SK-N-SH (cell line): ENCODE results near the gene ZAP70. TPM values are rescaled to one million over a fixed set of nuclear protein-coding genes. Genes with fewer than 3 reads are reported as not detected.

Source experiments
- CTCF ChIA-PET: fragments of 300-600, 350-600 bp; formaldehyde crosslinking; extraction: SDS; loops from one replicate; lab custom pipeline; 2021; lab: Yijun Ruan, JAX
- POLR2A ChIA-PET: fragments of 350-600 bp; sonication (Branson Sonifier 250); formaldehyde crosslinking; extraction: SDS; loops from one replicate; lab custom pipeline; 2020; ENCODE audit warnings: antibody characterized with exemption, inconsistent platforms; lab: Yijun Ruan, JAX
- DNase-seq: peaks from one replicate; pipeline ENCODE4 v3.0.0; 2012
- H2AFZ ChIP-seq: fragments of 200-600 bp; sonication (generic); 2 replicates; pipeline ENCODE4 v1.8.1; 2016; ENCODE audit warnings: antibody characterized with exemption, mild to moderate bottlenecking, low read depth
- H3F3A ChIP-seq: fragments of 200-600 bp; sonication (generic); replicated peaks from 2 replicates; pipeline ENCODE3; 2016; ENCODE audit warnings: antibody characterized with exemption, mild to moderate bottlenecking; ENCODE audit not compliant: insufficient read depth
- H3K27ac ChIP-seq, 2 experiments: fragments of 200-500 bp in 1 of 2; fragments of 200-600 bp in 1 of 2; sonication (Bioruptor generic) in 1 of 2; sonication (generic), shearing (Covaris generic) in 1 of 2; 2 replicates each; pipeline versions ENCODE4 v1.5.1 to v1.6.1; 2014 to 2016; ENCODE audit warnings: low read depth in 2 of 2, inconsistent platforms in 1 of 2, low read length in 1 of 2, mild to moderate bottlenecking in 1 of 2, mixed read lengths in 1 of 2
- H3K27me3 ChIP-seq: fragments of 200-600 bp; sonication (generic), shearing (Covaris generic); 2 replicates; pipeline ENCODE4 v1.6.1; 2016; ENCODE audit warnings: mixed run types; ENCODE audit not compliant: insufficient read depth
- H3K36me3 ChIP-seq, 2 experiments: fragments of 200-500 bp in 1 of 2; fragments of 200-600 bp in 1 of 2; sonication (Bioruptor generic) in 1 of 2; sonication (generic) in 1 of 2; replicated peaks in 1 of 2; 2 replicates each; pipeline versions ENCODE3 to v1.5.1; 2014 to 2016; ENCODE audit warnings: low read length in 1 of 2, mild to moderate bottlenecking in 1 of 2; ENCODE audit not compliant: insufficient read depth in 2 of 2, control insufficient read depth in 1 of 2
- H3K4me1 ChIP-seq, 2 experiments: fragments of 200-500 bp in 1 of 2; fragments of 200-600 bp in 1 of 2; sonication (Bioruptor generic) in 1 of 2; sonication (generic), shearing (Covaris generic) in 1 of 2; 2 replicates each; pipeline versions ENCODE4 v1.5.1 to v1.6.1; 2014 to 2016; ENCODE audit warnings: low read depth in 1 of 2, low read length in 1 of 2, mixed run types in 1 of 2; ENCODE audit not compliant: insufficient read depth in 2 of 2, control insufficient read depth in 1 of 2
- H3K4me2 ChIP-seq: fragments of 200-600 bp; sonication (generic), shearing (Covaris generic); 2 replicates; pipeline ENCODE4 v1.6.1; 2017; ENCODE audit warnings: mixed run types
- H3K4me3 ChIP-seq, 2 experiments: fragments of 200-500 bp in 1 of 2; fragments of 200-600 bp in 1 of 2; sonication (Bioruptor generic) in 1 of 2; sonication (generic), shearing (Covaris generic) in 1 of 2; 2 replicates each; pipeline versions ENCODE4 v1.5.1 to v1.8.1; 2014 to 2016; ENCODE audit warnings: low read depth in 2 of 2, inconsistent platforms in 1 of 2, low read length in 1 of 2, mild to moderate bottlenecking in 1 of 2, mixed read lengths in 1 of 2, moderate library complexity in 1 of 2
- H3K79me2 ChIP-seq: fragments of 200-600 bp; sonication (generic); 2 replicates; pipeline ENCODE4 v1.8.1; 2017; ENCODE audit warnings: mild to moderate bottlenecking; ENCODE audit not compliant: insufficient read depth
- H3K9ac ChIP-seq: fragments of 200-600 bp; sonication (generic); 2 replicates; pipeline ENCODE4 v1.6.1; 2017; ENCODE audit warnings: mixed run types
- H3K9me2 ChIP-seq: fragments of 200-600 bp; sonication (generic); 2 replicates; pipeline ENCODE4 v1.6.1; 2017; ENCODE audit warnings: mixed run types
- H3K9me3 ChIP-seq: fragments of 200-600 bp; sonication (generic); 2 replicates; pipeline ENCODE4 v1.6.1; 2017; ENCODE audit warnings: mixed run types, mild to moderate bottlenecking, moderate library complexity
- H4K20me1 ChIP-seq: fragments of 200-600 bp; sonication (generic); 2 replicates; pipeline ENCODE4 v1.6.1; 2017; ENCODE audit warnings: mild to moderate bottlenecking, mixed run types; ENCODE audit not compliant: insufficient read depth
- FOXM1 ChIP-seq: IDR thresholded peaks from 2 replicates; pipeline ENCODE4 v1.4.0; 2012; ENCODE audit warnings: low read depth, mild to moderate bottlenecking
- GABPA ChIP-seq: IDR thresholded peaks from 2 replicates; pipeline ENCODE4 v1.4.0; 2012; ENCODE audit warnings: low read depth, mild to moderate bottlenecking
- MXI1 ChIP-seq: IDR thresholded peaks from 2 replicates; pipeline ENCODE4 v1.6.1; 2012; ENCODE audit warnings: mild to moderate bottlenecking, low read depth, low read length, improper control_type of control experiment
- NFIC ChIP-seq: IDR thresholded peaks from 2 replicates; pipeline ENCODE4 v1.4.0; 2012; ENCODE audit warnings: borderline replicate concordance
- RAD21 ChIP-seq: IDR thresholded peaks from 2 replicates; pipeline ENCODE4 v1.6.1; 2012; ENCODE audit warnings: mild to moderate bottlenecking, low read length
- RCOR1 ChIP-seq: fragments of 150-350 bp; IDR thresholded peaks from 2 replicates; pipeline ENCODE4 v1.6.1; 2017; ENCODE audit warnings: antibody characterized with exemption, low read length
- RXRA ChIP-seq: IDR thresholded peaks from 2 replicates; pipeline ENCODE4 v1.4.0; 2012; ENCODE audit warnings: low read depth, mild to moderate bottlenecking, borderline replicate concordance
- TCF12 ChIP-seq: IDR thresholded peaks from 2 replicates; pipeline ENCODE4 v1.4.0; 2012
- TEAD4 ChIP-seq: IDR thresholded peaks from 2 replicates; pipeline ENCODE4 v1.4.0; 2012; ENCODE audit warnings: mild to moderate bottlenecking, borderline replicate concordance; ENCODE audit not compliant: insufficient read depth
- WGBS: methylation state at CpG from one replicate; pipeline ENCODE4 v1.1.6; 2017; ENCODE audit warnings: low lambda C conversion rate; 5-methylcytosine and 5-hydroxymethylcytosine counted together
- polyA plus RNA-seq, 3 experiments: library from polyadenylated mRNA; depleted of rRNA; stranded (reverse); fragments of >200 nt; gene quantifications; 2 replicates each; pipeline ENCODE4 v1.2.3, GENCODE V29; 2012
- TF ChIP-seq, protein P1 (sequence below): IDR thresholded peaks from 2 replicates; pipeline ENCODE4 v1.4.0; 2012; ENCODE audit warnings: low read depth, borderline replicate concordance
- TF ChIP-seq, protein P2 (sequence below): fragments of 200-600 bp; sonication (generic); IDR thresholded peaks from 2 replicates; pipeline ENCODE4 v1.6.1; 2017; ENCODE audit warnings: antibody characterized with exemption, mild to moderate bottlenecking, moderate library complexity
- TF ChIP-seq, protein P3 (sequence below): IDR thresholded peaks from 2 replicates; pipeline ENCODE4; 2012
- TF ChIP-seq, protein P4 (sequence below): IDR thresholded peaks from 2 replicates; pipeline ENCODE4 v1.6.1; 2012; ENCODE audit warnings: mild to moderate bottlenecking, low read depth, low read length, moderate library complexity
- TF ChIP-seq, protein P5 (sequence below): IDR thresholded peaks from 2 replicates; pipeline ENCODE4 v1.4.0; 2012; ENCODE audit warnings: low read depth, borderline replicate concordance

ZAP70 gene
- polyA plus RNA-seq, 1 of the 3 experiments (the other 2 are of a cell fraction), result 0.05 TPM

DNA sequence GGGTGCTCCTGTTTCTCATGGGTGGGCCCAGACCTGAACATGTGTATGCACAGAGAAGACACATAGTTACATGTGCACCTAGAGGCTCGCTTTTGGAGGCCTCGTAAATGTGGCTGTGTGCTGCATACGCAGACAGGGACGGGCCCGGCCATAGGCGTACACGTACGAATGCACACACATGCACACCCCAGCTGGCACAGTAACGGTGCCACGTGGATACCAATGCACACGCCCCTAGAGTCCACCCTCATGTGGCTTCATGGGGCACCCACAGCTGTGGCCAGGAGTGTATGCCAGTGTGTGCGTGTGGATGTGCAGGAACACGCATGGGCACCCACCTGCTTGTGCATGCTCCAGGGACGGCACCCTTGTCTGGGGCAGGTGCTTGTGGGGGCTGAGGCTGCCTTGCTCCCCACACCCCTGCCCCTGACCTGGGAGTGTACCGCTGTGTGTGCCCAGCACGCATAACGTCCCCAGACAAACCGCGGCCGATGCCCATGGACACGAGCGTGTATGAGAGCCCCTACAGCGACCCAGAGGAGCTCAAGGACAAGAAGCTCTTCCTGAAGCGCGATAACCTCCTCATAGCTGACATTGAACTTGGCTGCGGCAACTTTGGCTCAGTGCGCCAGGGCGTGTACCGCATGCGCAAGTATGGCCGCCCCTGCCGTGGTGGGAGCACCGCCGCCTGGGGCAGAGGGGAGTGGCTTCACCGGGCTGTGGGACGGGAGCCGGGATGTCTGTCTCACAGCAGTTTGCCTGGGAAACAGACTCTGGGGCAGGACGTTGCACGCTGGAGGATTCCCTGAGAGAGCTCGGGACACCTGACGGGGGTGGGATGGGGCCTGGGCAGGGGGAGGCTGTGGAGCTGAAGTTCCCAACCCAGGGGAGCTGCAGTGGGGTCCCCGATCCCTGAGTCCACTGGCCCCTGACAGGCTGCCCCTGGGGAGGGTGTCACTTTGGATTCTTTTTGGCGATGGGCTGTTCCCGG, 21.0 kb downstream of the ZAP70 start:
- H3K9me2 ChIP-seq, result no peaks in the 10 kb centered on the region
- H3K27me3 ChIP-seq, result no peaks in the 10 kb centered on the region
- H3K4me2 ChIP-seq, result no peak overlapping the region
- H3K9me3 ChIP-seq, result no peaks in the 10 kb centered on the region
- no peaks in the 10 kb centered on the region for H3F3A ChIP-seq
- DNase-seq, result no peak
- TF ChIP-seq, protein P1, sequence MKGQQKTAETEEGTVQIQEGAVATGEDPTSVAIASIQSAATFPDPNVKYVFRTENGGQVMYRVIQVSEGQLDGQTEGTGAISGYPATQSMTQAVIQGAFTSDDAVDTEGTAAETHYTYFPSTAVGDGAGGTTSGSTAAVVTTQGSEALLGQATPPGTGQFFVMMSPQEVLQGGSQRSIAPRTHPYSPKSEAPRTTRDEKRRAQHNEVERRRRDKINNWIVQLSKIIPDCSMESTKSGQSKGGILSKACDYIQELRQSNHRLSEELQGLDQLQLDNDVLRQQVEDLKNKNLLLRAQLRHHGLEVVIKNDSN, result no peak
- TF ChIP-seq RXRA, result no peak
- TF ChIP-seq, protein P2, sequence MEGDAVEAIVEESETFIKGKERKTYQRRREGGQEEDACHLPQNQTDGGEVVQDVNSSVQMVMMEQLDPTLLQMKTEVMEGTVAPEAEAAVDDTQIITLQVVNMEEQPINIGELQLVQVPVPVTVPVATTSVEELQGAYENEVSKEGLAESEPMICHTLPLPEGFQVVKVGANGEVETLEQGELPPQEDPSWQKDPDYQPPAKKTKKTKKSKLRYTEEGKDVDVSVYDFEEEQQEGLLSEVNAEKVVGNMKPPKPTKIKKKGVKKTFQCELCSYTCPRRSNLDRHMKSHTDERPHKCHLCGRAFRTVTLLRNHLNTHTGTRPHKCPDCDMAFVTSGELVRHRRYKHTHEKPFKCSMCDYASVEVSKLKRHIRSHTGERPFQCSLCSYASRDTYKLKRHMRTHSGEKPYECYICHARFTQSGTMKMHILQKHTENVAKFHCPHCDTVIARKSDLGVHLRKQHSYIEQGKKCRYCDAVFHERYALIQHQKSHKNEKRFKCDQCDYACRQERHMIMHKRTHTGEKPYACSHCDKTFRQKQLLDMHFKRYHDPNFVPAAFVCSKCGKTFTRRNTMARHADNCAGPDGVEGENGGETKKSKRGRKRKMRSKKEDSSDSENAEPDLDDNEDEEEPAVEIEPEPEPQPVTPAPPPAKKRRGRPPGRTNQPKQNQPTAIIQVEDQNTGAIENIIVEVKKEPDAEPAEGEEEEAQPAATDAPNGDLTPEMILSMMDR, result no peak
- TF ChIP-seq, protein P3, sequence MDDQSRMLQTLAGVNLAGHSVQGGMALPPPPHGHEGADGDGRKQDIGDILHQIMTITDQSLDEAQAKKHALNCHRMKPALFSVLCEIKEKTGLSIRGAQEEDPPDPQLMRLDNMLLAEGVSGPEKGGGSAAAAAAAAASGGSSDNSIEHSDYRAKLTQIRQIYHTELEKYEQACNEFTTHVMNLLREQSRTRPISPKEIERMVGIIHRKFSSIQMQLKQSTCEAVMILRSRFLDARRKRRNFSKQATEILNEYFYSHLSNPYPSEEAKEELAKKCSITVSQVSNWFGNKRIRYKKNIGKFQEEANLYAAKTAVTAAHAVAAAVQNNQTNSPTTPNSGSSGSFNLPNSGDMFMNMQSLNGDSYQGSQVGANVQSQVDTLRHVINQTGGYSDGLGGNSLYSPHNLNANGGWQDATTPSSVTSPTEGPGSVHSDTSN, result no peak
- no peak for TF ChIP-seq GABPA
- TF ChIP-seq MXI1, result no peak
- TF ChIP-seq, protein P4, sequence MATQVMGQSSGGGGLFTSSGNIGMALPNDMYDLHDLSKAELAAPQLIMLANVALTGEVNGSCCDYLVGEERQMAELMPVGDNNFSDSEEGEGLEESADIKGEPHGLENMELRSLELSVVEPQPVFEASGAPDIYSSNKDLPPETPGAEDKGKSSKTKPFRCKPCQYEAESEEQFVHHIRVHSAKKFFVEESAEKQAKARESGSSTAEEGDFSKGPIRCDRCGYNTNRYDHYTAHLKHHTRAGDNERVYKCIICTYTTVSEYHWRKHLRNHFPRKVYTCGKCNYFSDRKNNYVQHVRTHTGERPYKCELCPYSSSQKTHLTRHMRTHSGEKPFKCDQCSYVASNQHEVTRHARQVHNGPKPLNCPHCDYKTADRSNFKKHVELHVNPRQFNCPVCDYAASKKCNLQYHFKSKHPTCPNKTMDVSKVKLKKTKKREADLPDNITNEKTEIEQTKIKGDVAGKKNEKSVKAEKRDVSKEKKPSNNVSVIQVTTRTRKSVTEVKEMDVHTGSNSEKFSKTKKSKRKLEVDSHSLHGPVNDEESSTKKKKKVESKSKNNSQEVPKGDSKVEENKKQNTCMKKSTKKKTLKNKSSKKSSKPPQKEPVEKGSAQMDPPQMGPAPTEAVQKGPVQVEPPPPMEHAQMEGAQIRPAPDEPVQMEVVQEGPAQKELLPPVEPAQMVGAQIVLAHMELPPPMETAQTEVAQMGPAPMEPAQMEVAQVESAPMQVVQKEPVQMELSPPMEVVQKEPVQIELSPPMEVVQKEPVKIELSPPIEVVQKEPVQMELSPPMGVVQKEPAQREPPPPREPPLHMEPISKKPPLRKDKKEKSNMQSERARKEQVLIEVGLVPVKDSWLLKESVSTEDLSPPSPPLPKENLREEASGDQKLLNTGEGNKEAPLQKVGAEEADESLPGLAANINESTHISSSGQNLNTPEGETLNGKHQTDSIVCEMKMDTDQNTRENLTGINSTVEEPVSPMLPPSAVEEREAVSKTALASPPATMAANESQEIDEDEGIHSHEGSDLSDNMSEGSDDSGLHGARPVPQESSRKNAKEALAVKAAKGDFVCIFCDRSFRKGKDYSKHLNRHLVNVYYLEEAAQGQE, result no peak
- no peak for TF ChIP-seq TCF12
- no peak for TF ChIP-seq TEAD4
- TF ChIP-seq FOXM1, result no peak
- TF ChIP-seq NFIC, result no peak
- no peak for TF ChIP-seq RCOR1
- TF ChIP-seq, protein P5, sequence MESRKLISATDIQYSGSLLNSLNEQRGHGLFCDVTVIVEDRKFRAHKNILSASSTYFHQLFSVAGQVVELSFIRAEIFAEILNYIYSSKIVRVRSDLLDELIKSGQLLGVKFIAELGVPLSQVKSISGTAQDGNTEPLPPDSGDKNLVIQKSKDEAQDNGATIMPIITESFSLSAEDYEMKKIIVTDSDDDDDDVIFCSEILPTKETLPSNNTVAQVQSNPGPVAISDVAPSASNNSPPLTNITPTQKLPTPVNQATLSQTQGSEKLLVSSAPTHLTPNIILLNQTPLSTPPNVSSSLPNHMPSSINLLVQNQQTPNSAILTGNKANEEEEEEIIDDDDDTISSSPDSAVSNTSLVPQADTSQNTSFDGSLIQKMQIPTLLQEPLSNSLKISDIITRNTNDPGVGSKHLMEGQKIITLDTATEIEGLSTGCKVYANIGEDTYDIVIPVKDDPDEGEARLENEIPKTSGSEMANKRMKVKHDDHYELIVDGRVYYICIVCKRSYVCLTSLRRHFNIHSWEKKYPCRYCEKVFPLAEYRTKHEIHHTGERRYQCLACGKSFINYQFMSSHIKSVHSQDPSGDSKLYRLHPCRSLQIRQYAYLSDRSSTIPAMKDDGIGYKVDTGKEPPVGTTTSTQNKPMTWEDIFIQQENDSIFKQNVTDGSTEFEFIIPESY, result no peak
- no peak for TF ChIP-seq RAD21
- no peak overlapping the region for H3K27ac ChIP-seq
- H3K9ac ChIP-seq, result no peak overlapping the region
- no peak overlapping the region for H3K4me3 ChIP-seq
- no peak overlapping the region for H2AFZ ChIP-seq
- H3K36me3 ChIP-seq, result no peaks in the 10 kb centered on the region
- no peaks in the 10 kb centered on the region for H4K20me1 ChIP-seq
- 70% methylated on average over 12 of the region's 44 CpGs for WGBS
- no peaks in the 10 kb centered on the region for H3K79me2 ChIP-seq
- H3K4me1 ChIP-seq, result no peaks in the 10 kb centered on the region
- CTCF ChIA-PET, result no interaction called here
- POLR2A ChIA-PET, result no interaction called here
